ENCODE data around the gene AFDN. TPM values are rescaled to one million over a fixed set of nuclear protein-coding genes. Genes with fewer than 3 reads are reported as not detected.

The AFDN gene
- total and polyA plus RNA-seq, 2 experiments from 2014 or later, result 66.9 to 200 TPM

GRCh38 chr6:167825332-167826229 is 1.1 kb upstream of the AFDN start:
- peak; percentile 92 for DNase-seq (ENCODE audit: low spot score)
- H3K27me3 Mint-ChIP-seq (ENCODE audit: insufficient read depth, low read depth, poor library complexity), result peaks cover 20% of the 10 kb centered on the region
- no peak overlapping the region for H3K27ac ChIP-seq (ENCODE audit: low read depth)

DNA sequence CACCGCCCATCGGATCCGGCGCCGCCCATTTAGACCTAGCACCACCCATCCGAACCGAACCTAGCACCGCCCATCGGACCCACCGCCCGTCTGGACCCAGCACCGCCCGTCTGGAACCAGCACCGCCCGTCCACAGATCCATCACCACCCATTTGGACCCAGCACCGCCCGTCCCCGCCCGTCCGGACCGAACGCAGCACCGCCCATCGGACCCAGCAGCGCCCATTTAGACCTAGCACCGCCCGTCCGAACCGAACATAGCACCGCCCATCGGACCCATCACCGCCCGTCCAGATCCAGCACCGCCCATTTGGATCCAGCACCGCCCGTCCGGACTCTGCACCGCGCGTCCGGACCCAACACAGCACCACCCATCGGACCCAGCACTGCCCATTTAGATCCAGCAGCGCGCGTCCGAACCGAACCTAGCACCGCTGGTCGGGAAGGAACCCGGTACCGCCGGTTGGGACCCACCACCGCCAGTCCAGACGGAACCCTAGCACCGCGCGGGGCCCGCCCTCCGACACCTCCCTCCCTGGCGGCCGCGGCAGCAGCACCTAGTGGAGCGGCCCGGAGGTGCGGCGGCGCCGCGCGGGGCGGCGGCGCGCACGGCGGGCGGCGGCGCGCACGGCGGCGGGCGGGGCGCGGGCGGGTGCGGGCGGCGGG is 348 bp upstream of the AFDN start:
- Histone ChIP-seq H2AFZ (no peak overlapping the region; the same call in 1 of the 2 replicates), H3K4me1 (ENCODE audit: insufficient read depth) (peaks cover 17% of the 10 kb centered on the region), H4K20me1 (replicated peaks; ENCODE audit: insufficient read depth) (peaks cover 33% of the 10 kb centered on the region), H3K9me2 (ENCODE audit: insufficient read depth) (no peaks in the 10 kb centered on the region), H3K27ac (ENCODE audit: low read depth) (no peak overlapping the region), H3K79me2 (replicated peaks; ENCODE audit: insufficient read depth) (peaks cover 38% of the 10 kb centered on the region), H3F3A (replicated peaks; ENCODE audit: low read depth) (no peaks in the 10 kb centered on the region), H3K27me3 (ENCODE audit: insufficient read depth) (peaks cover 7% of the 10 kb centered on the region; the same call in 1 of the 2 replicates), H3K36me3 (ENCODE audit: insufficient read depth) (no peaks in the 10 kb centered on the region), H3K4me3 (peak overlapping the region; percentile 76), H3K4me2 (peak overlapping the region; percentile 84)
- Mint-ChIP-seq H3K4me3 (peak overlapping the region; percentile 96), H3K27me3 (ENCODE audit: insufficient read depth, low read depth, poor library complexity) (peaks cover 20% of the 10 kb centered on the region), H3K36me3 (ENCODE audit: low read depth) (peaks cover 19% of the 10 kb centered on the region), H3K27ac (peak overlapping the region; percentile 96), H3K4me1 (peaks cover 37% of the 10 kb centered on the region), H3K9me3 (peaks cover 3% of the 10 kb centered on the region; the same call in 1 of the 3 replicates)
- DNase-seq (ENCODE audit: low spot score) (peak; percentile 78), ATAC-seq (peak; percentile 77)
- peak; percentile 58 for TF ChIP-seq POLR2AphosphoS5 (IDR thresholded peaks at IDR 0.05; ENCODE audit: low read depth)
- TF ChIP-seq, protein P1, sequence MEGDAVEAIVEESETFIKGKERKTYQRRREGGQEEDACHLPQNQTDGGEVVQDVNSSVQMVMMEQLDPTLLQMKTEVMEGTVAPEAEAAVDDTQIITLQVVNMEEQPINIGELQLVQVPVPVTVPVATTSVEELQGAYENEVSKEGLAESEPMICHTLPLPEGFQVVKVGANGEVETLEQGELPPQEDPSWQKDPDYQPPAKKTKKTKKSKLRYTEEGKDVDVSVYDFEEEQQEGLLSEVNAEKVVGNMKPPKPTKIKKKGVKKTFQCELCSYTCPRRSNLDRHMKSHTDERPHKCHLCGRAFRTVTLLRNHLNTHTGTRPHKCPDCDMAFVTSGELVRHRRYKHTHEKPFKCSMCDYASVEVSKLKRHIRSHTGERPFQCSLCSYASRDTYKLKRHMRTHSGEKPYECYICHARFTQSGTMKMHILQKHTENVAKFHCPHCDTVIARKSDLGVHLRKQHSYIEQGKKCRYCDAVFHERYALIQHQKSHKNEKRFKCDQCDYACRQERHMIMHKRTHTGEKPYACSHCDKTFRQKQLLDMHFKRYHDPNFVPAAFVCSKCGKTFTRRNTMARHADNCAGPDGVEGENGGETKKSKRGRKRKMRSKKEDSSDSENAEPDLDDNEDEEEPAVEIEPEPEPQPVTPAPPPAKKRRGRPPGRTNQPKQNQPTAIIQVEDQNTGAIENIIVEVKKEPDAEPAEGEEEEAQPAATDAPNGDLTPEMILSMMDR (conservative IDR thresholded peaks at IDR 0.05; ENCODE audit: low read depth in 2 of 2), result peak; percentile 10 to 41; a peak in 3 of 4 replicates
- TF ChIP-seq, protein P2, sequence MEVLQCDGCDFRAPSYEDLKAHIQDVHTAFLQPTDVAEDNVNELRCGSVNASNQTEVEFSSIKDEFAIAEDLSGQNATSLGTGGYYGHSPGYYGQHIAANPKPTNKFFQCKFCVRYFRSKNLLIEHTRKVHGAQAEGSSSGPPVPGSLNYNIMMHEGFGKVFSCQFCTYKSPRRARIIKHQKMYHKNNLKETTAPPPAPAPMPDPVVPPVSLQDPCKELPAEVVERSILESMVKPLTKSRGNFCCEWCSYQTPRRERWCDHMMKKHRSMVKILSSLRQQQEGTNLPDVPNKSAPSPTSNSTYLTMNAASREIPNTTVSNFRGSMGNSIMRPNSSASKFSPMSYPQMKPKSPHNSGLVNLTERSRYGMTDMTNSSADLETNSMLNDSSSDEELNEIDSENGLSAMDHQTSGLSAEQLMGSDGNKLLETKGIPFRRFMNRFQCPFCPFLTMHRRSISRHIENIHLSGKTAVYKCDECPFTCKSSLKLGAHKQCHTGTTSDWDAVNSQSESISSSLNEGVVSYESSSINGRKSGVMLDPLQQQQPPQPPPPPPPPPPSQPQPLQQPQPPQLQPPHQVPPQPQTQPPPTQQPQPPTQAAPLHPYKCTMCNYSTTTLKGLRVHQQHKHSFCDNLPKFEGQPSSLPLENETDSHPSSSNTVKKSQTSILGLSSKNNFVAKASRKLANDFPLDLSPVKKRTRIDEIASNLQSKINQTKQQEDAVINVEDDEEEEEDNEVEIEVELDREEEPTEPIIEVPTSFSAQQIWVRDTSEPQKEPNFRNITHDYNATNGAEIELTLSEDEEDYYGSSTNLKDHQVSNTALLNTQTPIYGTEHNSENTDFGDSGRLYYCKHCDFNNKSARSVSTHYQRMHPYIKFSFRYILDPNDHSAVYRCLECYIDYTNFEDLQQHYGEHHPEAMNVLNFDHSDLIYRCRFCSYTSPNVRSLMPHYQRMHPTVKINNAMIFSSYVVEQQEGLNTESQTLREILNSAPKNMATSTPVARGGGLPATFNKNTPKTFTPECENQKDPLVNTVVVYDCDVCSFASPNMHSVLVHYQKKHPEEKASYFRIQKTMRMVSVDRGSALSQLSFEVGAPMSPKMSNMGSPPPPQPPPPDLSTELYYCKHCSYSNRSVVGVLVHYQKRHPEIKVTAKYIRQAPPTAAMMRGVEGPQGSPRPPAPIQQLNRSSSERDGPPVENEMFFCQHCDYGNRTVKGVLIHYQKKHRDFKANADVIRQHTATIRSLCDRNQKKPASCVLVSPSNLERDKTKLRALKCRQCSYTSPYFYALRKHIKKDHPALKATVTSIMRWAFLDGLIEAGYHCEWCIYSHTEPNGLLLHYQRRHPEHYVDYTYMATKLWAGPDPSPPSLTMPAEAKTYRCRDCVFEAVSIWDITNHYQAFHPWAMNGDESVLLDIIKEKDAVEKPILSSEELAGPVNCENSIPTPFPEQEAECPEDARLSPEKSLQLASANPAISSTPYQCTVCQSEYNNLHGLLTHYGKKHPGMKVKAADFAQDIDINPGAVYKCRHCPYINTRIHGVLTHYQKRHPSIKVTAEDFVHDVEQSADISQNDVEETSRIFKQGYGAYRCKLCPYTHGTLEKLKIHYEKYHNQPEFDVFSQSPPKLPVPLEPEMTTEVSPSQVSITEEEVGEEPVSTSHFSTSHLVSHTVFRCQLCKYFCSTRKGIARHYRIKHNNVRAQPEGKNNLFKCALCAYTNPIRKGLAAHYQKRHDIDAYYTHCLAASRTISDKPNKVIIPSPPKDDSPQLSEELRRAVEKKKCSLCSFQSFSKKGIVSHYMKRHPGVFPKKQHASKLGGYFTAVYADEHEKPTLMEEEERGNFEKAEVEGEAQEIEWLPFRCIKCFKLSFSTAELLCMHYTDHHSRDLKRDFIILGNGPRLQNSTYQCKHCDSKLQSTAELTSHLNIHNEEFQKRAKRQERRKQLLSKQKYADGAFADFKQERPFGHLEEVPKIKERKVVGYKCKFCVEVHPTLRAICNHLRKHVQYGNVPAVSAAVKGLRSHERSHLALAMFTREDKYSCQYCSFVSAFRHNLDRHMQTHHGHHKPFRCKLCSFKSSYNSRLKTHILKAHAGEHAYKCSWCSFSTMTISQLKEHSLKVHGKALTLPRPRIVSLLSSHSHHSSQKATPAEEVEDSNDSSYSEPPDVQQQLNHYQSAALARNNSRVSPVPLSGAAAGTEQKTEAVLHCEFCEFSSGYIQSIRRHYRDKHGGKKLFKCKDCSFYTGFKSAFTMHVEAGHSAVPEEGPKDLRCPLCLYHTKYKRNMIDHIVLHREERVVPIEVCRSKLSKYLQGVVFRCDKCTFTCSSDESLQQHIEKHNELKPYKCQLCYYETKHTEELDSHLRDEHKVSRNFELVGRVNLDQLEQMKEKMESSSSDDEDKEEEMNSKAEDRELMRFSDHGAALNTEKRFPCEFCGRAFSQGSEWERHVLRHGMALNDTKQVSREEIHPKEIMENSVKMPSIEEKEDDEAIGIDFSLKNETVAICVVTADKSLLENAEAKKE (CRISPR knock-in tag; IDR thresholded peaks at IDR 0.05), result no peak

More at GRCh38 chr6:167825332-167826229, 1.1 kb upstream of the AFDN start:
- H3K36me3 Mint-ChIP-seq (ENCODE audit: low read depth), result peaks cover 21% of the 10 kb centered on the region
- peaks cover 7% of the 10 kb centered on the region; the same call in 1 of the 2 replicates for H3K27me3 ChIP-seq (ENCODE audit: insufficient read depth)
- ATAC-seq, result peak; percentile 82
- peak overlapping the region; percentile 76 for H3K4me3 ChIP-seq
- peaks cover 17% of the 10 kb centered on the region for H3K4me1 ChIP-seq (ENCODE audit: insufficient read depth)
- peak overlapping the region; percentile 84 for H3K4me2 ChIP-seq
- H2AFZ ChIP-seq, result peak overlapping the region; percentile 85
- H3K9me2 ChIP-seq (ENCODE audit: insufficient read depth), result no peaks in the 10 kb centered on the region
- peaks cover 30% of the 10 kb centered on the region for H3K79me2 ChIP-seq (replicated peaks; ENCODE audit: insufficient read depth)
- H3K27ac Mint-ChIP-seq, result peak overlapping the region; percentile 96
- H3K9me3 Mint-ChIP-seq, result peaks cover 3% of the 10 kb centered on the region; the same call in 1 of the 3 replicates
- peak overlapping the region; percentile 96 for H3K4me3 Mint-ChIP-seq
- peaks cover 32% of the 10 kb centered on the region for H3K4me1 Mint-ChIP-seq
- H4K20me1 ChIP-seq (replicated peaks; ENCODE audit: insufficient read depth), result peaks cover 25% of the 10 kb centered on the region
- no peaks in the 10 kb centered on the region for H3K36me3 ChIP-seq (ENCODE audit: insufficient read depth)
- TF ChIP-seq POLR2AphosphoS5 (IDR thresholded peaks at IDR 0.05; ENCODE audit: low read depth), result peak; percentile 81
- TF ChIP-seq JUNB (IDR thresholded peaks at IDR 0.05; ENCODE audit: unreplicated experiment), result no peak
- H3F3A ChIP-seq (replicated peaks; ENCODE audit: low read depth), result no peaks in the 10 kb centered on the region
